K562 (cell line): Measurements from ENCODE around the gene LASP1. TPM values are rescaled to one million over a fixed set of nuclear protein-coding genes. Genes with fewer than 3 reads are reported as not detected.
A peak's percentile ranks its signal among the peaks of the same experiment; 100 is the strongest.

Source experiments
- ARID1B ChIP-seq: fragments of 450-650 bp; IDR thresholded peaks from 2 replicates; pipeline ENCODE4 v1.6.1; 2016; ENCODE audit warnings: antibody characterized with exemption, mild to moderate bottlenecking, inconsistent platforms
- BHLHE40 ChIP-seq: IDR thresholded peaks from 2 replicates; pipeline ENCODE4 v1.6.1; 2011; ENCODE audit warnings: low read length, improper control_type of control experiment
- CBFA2T2 ChIP-seq: fragments of 450-650 bp; conservative IDR thresholded peaks from 2 replicates; pipeline ENCODE4 v1.6.1; 2017; ENCODE audit warnings: mild to moderate bottlenecking
- CBFA2T3 ChIP-seq: fragments of 450-650 bp; IDR thresholded peaks from 2 replicates; pipeline ENCODE4 v1.6.1; 2017
- CBX1 ChIP-seq: sonication (generic); IDR thresholded peaks from 2 replicates; pipeline ENCODE4 v1.6.1; 2016; ENCODE audit warnings: antibody characterized with exemption, low read depth, mild to moderate bottlenecking
- DACH1 ChIP-seq: fragments of 450-650 bp; IDR thresholded peaks from 2 replicates; pipeline ENCODE4 v1.6.1; 2018; ENCODE audit not compliant: partially characterized antibody
- DPF2 ChIP-seq: fragments of 450-650 bp; IDR thresholded peaks from 2 replicates; pipeline ENCODE4 v1.6.1; 2016
- EP300 ChIP-seq: IDR thresholded peaks from 2 replicates; pipeline ENCODE4 v1.6.1; 2012; ENCODE audit warnings: low read length, improper control_type of control experiment
- EP400 ChIP-seq: fragments of 450-650 bp; IDR thresholded peaks from 2 replicates; pipeline ENCODE4 v1.6.1; 2017; ENCODE audit warnings: antibody characterized with exemption, mild to moderate bottlenecking, moderate library complexity
- GATAD2B ChIP-seq: fragments of 450-650 bp; IDR thresholded peaks from 2 replicates; pipeline ENCODE4 v1.6.1; 2017; ENCODE audit warnings: mild to moderate bottlenecking, borderline replicate concordance
- ILF3 ChIP-seq: fragments of 450-650 bp; IDR thresholded peaks from 2 replicates; pipeline ENCODE4 v1.6.1; 2018; ENCODE audit warnings: antibody characterized with exemption, mild to moderate bottlenecking, moderate library complexity, borderline replicate concordance
- MTA2 ChIP-seq: fragments of 450-650 bp; IDR thresholded peaks from 2 replicates; pipeline ENCODE4 v1.6.1; 2016; ENCODE audit warnings: low read depth
- MTF1 ChIP-seq: fragments of 250-450 bp; sonication (Bioruptor Pico); IDR thresholded peaks from 2 replicates; pipeline ENCODE4 v1.9.0; 2021; ENCODE audit warnings: moderate library complexity, mild to moderate bottlenecking, inconsistent platforms, borderline replicate concordance
- NCOR1 ChIP-seq: fragments of 450-650 bp; IDR thresholded peaks from 2 replicates; pipeline ENCODE4 v1.6.1; 2016; ENCODE audit warnings: mild to moderate bottlenecking, moderate library complexity
- NFATC3 ChIP-seq: fragments of 450-650 bp; IDR thresholded peaks from 2 replicates; pipeline ENCODE4 v1.6.1; 2017; ENCODE audit warnings: mild to moderate bottlenecking
- NFRKB ChIP-seq: fragments of 450-650 bp; IDR thresholded peaks from 2 replicates; pipeline ENCODE4 v1.6.1; 2016; ENCODE audit warnings: low read depth
- PML ChIP-seq: IDR thresholded peaks from 2 replicates; pipeline ENCODE4 v1.6.1; 2012; ENCODE audit warnings: low read length, inconsistent platforms
- POLR2AphosphoS5 ChIP-seq: IDR thresholded peaks from 2 replicates; pipeline ENCODE4 v1.6.1; 2011; ENCODE audit warnings: mild to moderate bottlenecking, low read depth, low read length, moderate library complexity; ENCODE audit not compliant: control insufficient read depth, insufficient read depth
- TAL1 ChIP-seq: fragments of 450-650 bp; IDR thresholded peaks from 2 replicates; pipeline ENCODE4 v1.6.1; 2016; ENCODE audit warnings: mild to moderate bottlenecking
- TCF3 ChIP-seq: sonication (generic); formaldehyde crosslinking; IDR thresholded peaks from 2 replicates; pipeline ENCODE4 v1.4.0; 2020; ENCODE audit warnings: mild to moderate bottlenecking, missing genetic modification reagents
- TEAD4 ChIP-seq, 2 experiments: sonication (generic) in 1 of 2; formaldehyde crosslinking in 1 of 2; IDR thresholded peaks; 2 replicates each; pipeline versions ENCODE4 v1.6.1 to v1.8.0; 2012 to 2022; ENCODE audit warnings: borderline replicate concordance in 1 of 2, inconsistent platforms in 1 of 2, low read length in 1 of 2, mild to moderate bottlenecking in 1 of 2, missing genetic modification reagents in 1 of 2
- YBX1 ChIP-seq: fragments of 450-650 bp; IDR thresholded peaks from 2 replicates; pipeline ENCODE4 v1.7.1; 2016; ENCODE audit warnings: mild to moderate bottlenecking
- ZNF24 ChIP-seq: fragments of 450-650 bp; IDR thresholded peaks from 2 replicates; pipeline ENCODE4 v1.6.1; 2016
- ZSCAN29 ChIP-seq: fragments of 450-650 bp; IDR thresholded peaks from 2 replicates; pipeline ENCODE4 v1.6.1; 2017
- polyA plus RNA-seq, 8 experiments: library from polyadenylated mRNA; depleted of rRNA in 4 of 8; stranded (reverse) in 5 of 8; unstranded in 3 of 8; fragments of >200 nt; fragmentation: Nextera tagmentation in 2 of 8; fragmentation: Illumina TruSeq in 1 of 8; extraction: Ambion mirVana in 2 of 8; extraction: Trizol in 1 of 8; gene quantifications; 2 replicates each; pipeline versions ENCODE4 v1.2.1 to v1.2.3, GENCODE V29; 2011 to 2014; ENCODE audit warnings: inconsistent platforms in 1 of 8, missing spikeins in 1 of 8
- total RNA-seq, 7 experiments: library from RNA; depleted of rRNA in 6 of 7; stranded (reverse); fragments of >200 nt in 6 of 7; fragmentation: Illumina TruSeq in 2 of 7; extraction: Trizol in 2 of 7; gene quantifications; 2 replicates each; pipeline versions ENCODE4 v1.2.1 to v1.2.3, GENCODE V29; 2011 to 2021; ENCODE audit warnings: low replicate concordance in 1 of 7
- TF ChIP-seq, protein P1 (sequence below), 2 experiments: fragments of 450-650 bp; conservative IDR thresholded peaks; 2 replicates each; pipeline ENCODE4 v1.6.1; 2017; ENCODE audit warnings: mild to moderate bottlenecking in 2 of 2, moderate library complexity in 2 of 2
- TF ChIP-seq, protein P2 (sequence below): sonication (generic); formaldehyde crosslinking; IDR thresholded peaks from 2 replicates; pipeline ENCODE4 v1.9.0; 2022; ENCODE audit warnings: mild to moderate bottlenecking, missing genetic modification reagents

Gene LASP1
- total and polyA plus RNA-seq, 9 of the 15 experiments (the other 6 are each of a cell fraction or from before 2014, with no cell fraction given), result 23.0 to 125 (median 55.3) TPM

DNA sequence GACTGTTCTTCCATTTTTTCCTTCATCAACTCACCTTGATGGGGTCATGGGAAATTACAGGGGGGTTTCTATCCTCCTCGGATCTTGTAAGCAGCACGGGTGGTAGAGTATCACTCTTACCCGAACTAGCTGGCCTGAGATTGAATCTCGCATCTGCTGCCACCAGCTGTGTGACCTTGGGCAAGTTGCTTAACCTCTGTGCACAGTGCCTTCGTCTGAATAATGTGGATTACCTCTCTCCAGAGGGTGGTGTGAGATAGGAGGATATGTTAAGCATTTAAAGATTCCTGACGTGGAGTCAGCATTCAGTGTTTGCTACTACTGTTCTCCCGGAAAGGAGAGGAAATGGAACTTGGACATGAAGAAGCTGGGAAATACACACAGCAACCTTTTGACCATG is 24.4 kb downstream of the LASP1 start (continued):
- TF ChIP-seq, protein P1, sequence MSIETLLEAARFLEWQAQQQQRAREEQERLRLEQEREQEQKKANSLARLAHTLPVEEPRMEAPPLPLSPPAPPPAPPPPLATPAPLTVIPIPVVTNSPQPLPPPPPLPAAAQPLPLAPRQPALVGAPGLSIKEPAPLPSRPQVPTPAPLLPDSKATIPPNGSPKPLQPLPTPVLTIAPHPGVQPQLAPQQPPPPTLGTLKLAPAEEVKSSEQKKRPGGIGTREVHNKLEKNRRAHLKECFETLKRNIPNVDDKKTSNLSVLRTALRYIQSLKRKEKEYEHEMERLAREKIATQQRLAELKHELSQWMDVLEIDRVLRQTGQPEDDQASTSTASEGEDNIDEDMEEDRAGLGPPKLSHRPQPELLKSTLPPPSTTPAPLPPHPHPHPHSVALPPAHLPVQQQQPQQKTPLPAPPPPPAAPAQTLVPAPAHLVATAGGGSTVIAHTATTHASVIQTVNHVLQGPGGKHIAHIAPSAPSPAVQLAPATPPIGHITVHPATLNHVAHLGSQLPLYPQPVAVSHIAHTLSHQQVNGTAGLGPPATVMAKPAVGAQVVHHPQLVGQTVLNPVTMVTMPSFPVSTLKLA (conservative IDR thresholded peaks at IDR 0.05), result 0 out of 4 replicates have a peak, but pooled peaks of 1 of the 2 experiments have one; percentile 17
- TF ChIP-seq TCF3 (CRISPR knock-in tag) (peak; percentile 85), EP400 (no peak), EP300 (peak; percentile 64; the same call in 1 of the 2 replicates), ARID1B (peak; percentile 90), MTF1 (CRISPR knock-in tag) (no peak), PML (peak; percentile 65; the same call in 1 of the 2 replicates), TAL1 (peak; percentile 91), POLR2AphosphoS5 (peak; percentile 83), CBX1 (no peak), MTA2 (peak; percentile 70), ZNF24 (no peak), BHLHE40 (peak; percentile 47; the same call in 1 of the 2 replicates), DACH1 (peak; percentile 13), ILF3 (0 out of 2 replicates have a peak, but pooled peaks have one; percentile 27), ZSCAN29 (no peak), NFRKB (no peak), CBFA2T2 (peak; percentile 93), NCOR1 (peak; percentile 84), CBFA2T3 (peak; percentile 96), GATAD2B (0 out of 2 replicates have a peak, but pooled peaks have one; percentile 39), TEAD4 (IDR thresholded peaks at IDR 0.05; ENCODE audit: low read length) (peak; percentile 94), TEAD4 (CRISPR knock-in tag; IDR thresholded peaks at IDR 0.05; ENCODE audit: borderline replicate concordance) (no peak), DPF2 (peak; percentile 77), NFATC3 (no peak), YBX1 (no peak)
- TF ChIP-seq, protein P2, sequence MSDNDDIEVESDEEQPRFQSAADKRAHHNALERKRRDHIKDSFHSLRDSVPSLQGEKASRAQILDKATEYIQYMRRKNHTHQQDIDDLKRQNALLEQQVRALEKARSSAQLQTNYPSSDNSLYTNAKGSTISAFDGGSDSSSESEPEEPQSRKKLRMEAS (CRISPR knock-in tag), result no peak
